ENCODE measurements around the gene KNDC1.
"Not testable (repeated sequence)": the region's sequence is repeated elsewhere in the genome, so short reads cannot be mapped to it uniquely, and the experiment has no call there.

KNDC1 gene

GRCh38 chr10:133213641-133214467 is 53.8 kb downstream of the KNDC1 start:
- FAIRE-seq: no peak
- DNase-seq (ENCODE audit: extremely low spot score, insufficient read length, low read depth): no peak

DNA sequence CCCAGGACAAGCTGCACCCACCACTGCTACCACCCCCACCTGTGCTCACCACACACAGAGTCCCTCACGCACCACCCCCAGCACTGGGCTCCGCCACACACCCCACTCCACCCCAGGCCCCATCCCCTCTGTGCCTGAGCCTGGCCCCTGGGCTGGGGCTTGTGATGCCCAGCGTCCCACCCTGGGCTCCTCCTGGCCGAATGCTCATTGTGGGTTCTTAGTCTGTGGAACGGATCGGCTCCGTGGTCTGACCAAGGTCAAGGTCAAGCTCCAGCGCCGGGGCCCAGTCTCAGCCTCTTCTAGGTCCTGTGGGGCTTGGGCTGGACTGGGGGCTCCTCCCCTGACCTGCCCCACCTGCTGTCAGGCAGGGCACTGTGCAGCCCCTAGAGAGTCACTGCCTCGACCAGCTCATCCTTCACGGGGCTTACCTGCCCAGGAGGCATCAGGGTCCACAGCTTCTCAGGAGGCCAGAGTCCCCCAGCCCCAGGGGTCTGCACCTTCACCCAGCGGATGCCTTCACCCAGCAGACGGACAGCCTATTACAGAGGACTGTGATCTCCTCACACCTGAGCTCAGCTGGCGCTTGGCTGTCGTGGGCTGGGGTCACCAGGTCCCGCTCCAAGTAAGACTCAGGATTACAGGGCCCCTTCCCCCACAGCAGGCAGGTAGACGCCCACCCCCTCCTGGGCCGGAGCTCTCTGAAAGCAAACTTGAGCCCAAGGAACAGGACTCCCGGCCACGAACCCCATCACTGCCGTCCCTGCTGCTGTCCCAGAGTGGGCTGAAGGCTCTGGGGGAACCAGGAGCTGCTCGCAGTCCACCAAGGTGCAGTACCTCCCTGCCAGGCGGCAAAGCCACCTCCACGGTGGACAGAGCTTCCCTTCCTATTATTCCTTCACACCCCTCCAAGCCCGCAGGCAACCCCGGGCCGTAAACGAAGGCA is 54.7 kb downstream of the KNDC1 start:
- no peak for DNase-seq (ENCODE audit: extremely low spot score, insufficient read length, low read depth)
- FAIRE-seq: no peak

- FAIRE-seq: no peak
Observed at GRCh38 chr10:133215586-133215985, 55.6 kb downstream of the KNDC1 start.

DNA sequence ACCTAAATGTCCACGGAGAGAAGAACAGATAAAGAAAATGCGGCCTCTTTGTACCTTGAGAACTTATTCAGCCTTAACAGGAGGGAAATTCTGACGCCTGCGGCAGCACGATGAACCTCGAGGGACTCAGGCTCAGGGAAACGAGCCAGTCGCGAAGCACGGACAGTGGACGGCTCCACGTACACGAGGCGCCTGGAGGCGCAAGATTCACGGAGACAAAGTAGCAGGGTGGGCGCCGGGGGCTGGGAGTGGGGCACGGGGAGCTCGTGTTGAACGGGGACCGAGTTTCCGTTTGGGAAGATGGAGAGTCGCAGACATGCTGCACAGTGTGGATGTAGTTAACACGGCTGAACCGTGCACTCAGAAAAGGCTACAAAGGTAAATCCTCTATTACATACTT is 56.8 kb downstream of the KNDC1 start:
- no peak for DNase-seq (ENCODE audit: extremely low spot score, insufficient read length, low read depth)
- no peak for FAIRE-seq

More at GRCh38 chr10:133215586-133215985, 55.6 kb downstream of the KNDC1 start:
- DNase-seq (ENCODE audit: extremely low spot score, insufficient read length, low read depth): no peak

DNA sequence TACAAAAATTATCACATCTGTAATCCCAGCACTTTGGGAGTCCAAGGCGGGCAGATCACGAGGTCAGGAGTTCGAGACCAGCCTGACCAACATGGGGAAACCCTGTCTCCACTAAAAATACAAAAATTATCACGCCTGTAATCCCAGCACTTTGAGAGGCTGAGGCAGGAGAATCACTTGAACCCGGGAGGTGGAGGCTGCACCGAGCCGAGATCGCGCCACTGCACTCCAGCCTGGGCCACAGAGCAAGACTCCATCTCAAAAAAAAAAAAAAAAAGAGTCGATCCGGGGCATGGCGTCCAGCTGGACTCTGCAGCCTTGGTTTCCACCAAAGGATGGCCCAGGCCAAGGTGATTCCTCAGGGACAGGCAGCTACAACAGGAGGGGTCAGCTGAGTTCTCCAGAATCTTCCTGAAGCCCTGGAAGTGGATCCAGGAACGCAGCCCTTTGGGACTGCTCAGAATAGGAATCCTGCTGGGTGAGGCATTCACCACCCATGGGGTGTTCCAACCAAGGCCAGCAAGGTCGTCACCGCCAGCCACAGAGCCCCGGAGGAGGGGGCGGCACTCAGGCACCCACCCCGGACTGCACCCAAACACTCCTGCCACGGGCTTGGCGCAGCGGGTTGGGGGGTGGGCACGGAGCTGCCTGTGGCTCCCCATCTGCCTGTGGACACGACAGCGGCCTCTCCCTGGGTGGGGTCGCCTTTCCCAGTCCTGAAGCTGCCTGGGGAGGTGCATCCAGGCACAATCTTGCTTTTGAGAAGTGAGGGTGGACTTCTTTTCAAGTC is 58.0 kb downstream of the KNDC1 start:
- DNase-seq (ENCODE audit: extremely low spot score, insufficient read length, low read depth) (no peak), FAIRE-seq (no peak)

GRCh38 chr10:133218891-133219290 is 58.9 kb downstream of the KNDC1 start:
- no peak for FAIRE-seq
- no peak for DNase-seq (ENCODE audit: extremely low spot score, insufficient read length, low read depth)

- FAIRE-seq (no peak), DNase-seq (ENCODE audit: extremely low spot score, insufficient read length, low read depth) (no peak)
Observed at GRCh38 chr10:133219782-133220181, 59.8 kb downstream of the KNDC1 start.

GRCh38 chr10:133221331-133221730 is 61.3 kb downstream of the KNDC1 start:
- DNase-seq (ENCODE audit: extremely low spot score, insufficient read length, low read depth) (no peak), FAIRE-seq (no peak)

- not testable (repeated sequence) for FAIRE-seq; DNase-seq (ENCODE audit: extremely low spot score, insufficient read length, low read depth)
Observed at GRCh38 chr10:133221756-133222155, 61.7 kb downstream of the KNDC1 start.

DNA sequence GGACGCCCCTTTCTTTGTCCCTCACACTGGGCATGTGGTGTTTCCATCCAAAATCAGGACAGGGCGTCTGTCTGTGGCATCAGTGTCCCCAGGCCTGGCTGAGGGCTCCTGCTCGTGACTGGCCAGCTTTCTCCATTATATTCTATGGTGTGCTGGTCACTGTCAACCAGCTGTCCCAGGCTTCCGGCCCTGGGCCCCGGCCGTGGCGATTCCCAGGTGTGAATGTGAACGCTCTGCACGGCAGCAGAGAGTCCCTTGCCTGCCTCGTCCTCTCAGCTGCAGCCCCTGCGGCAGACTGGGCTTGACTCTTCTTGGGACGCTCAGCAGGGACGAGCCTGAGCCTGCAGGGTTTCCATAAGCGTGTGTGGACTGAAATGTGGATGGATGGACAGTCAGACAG is 64.1 kb downstream of the KNDC1 start:
- DNase-seq (ENCODE audit: extremely low spot score, insufficient read length, low read depth) (no peak), FAIRE-seq (no peak)

DNA sequence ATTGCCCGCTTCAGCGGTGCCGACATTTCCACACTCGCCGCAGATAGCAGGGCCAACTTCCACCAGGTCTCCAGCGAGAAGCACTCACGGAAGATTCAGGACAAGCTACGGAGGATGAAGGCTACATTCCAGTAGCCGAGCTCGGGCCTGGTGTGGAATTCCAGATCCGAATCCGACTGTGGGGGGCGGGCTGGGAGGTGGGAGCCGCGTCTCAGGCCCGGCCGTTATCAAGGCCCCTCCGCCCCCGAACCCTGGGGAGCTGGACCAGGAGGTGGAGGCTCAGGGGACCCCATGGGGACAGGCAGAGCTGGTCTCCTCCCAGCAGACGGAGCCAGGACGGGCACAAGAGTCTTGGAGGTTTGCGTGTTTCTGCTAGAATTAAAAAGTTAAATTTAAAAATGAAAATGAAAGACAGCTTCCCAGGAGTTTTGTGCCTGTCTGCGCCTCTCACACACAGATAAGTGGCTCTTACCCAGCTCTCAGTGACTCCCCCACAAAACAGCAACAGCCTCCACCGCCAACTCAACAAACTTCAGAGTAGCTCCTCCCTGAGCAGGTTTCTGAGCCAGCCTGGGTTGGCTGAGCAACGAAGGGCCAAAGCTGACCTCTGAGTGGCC is 64.8 kb downstream of the KNDC1 start:
- FAIRE-seq (no peak), DNase-seq (ENCODE audit: extremely low spot score, insufficient read length, low read depth) (no peak)

GRCh38 chr10:133225707-133226191 is 65.7 kb downstream of the KNDC1 start:
- DNase-seq (ENCODE audit: extremely low spot score, insufficient read length, low read depth) (no peak), FAIRE-seq (no peak)

DNA sequence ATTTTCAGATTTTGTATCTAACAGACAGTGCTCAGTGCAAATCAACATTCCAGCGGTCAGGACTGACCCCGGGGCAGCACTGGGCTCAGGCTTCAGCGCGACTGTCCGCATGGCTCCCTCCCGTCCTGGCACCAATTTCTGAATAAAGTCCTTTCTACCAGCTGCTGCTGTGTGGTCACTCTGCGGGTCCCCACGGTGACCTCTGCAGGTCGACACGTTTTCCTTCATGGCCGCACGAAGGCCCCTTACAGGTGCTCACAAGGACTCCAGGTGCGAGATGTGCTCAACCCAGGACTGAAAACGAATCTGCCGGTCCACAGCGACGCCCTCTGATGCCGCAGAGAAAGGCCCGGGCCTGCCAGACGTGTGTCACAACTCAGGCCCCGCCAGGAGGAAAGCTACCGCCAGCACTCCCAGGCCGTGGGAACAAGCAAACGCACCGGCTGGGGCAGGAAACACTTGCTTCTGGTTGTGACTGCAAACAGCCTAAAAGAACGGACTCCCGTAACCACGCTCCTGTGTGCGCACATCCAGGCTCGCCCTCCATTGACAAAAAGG is 66.3 kb downstream of the KNDC1 start:
- DNase-seq (ENCODE audit: extremely low spot score, insufficient read length, low read depth) (no peak), FAIRE-seq (no peak)

DNA sequence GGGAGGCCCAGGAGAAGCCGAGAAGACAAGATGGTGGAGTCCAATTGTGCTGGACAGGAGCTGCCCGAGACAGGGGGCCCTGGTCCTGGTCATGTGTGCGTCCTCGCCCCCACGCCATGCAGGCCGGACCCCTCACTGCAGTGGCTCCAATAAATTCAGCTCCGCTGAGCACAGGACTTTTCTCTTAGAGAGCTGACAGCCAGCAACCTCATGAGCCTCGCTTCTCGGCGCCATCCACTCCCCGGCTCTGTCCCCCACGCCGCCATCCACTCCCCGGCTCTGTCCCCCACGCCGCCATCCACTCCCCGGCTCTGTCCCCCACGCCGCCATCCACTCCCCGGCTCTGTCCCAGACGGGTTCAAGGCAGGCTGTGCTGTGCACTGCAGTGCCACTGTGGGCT is 67.2 kb downstream of the KNDC1 start:
- FAIRE-seq: no peak
- no peak for DNase-seq (ENCODE audit: extremely low spot score, insufficient read length, low read depth)

DNA sequence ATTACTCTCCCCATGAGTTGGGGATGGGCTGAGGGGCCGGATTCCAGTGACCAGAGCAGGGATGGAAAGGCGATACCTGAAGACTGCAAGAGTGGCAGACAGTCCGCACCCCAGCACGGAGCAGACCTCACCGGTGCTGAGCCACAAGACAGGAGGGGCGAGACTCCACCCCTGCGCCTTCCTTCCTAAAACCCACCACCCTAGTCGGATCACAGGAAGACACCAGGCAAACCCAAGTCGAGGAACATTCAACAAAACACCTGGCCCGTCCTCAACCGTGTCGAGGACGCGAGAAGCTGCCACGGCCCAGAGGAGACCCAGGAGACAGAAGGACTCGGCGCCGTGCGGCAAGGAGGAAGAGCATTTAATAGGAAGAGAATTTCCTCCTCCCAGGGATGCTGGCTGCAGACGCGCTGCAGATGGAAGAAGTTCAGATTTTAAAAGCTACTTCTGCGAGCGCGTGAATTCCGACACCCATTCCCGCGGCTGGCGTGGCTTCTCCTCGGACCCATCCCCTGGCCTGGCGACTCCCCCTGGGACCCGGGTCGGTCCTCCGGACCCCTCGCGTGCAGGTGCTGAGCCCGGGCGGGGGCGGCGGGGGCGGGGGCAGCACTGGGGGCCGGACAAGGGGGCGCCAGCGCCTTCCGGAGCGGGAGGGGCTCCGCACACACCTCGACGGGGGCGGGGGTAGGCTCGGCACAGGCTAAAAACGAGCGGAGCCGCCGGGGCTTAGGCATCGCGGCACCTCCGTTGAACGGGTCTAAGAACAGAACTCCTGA is 69.4 kb downstream of the KNDC1 start:
- DNase-seq (ENCODE audit: extremely low spot score, insufficient read length, low read depth) (no peak), FAIRE-seq (no peak)

DNA sequence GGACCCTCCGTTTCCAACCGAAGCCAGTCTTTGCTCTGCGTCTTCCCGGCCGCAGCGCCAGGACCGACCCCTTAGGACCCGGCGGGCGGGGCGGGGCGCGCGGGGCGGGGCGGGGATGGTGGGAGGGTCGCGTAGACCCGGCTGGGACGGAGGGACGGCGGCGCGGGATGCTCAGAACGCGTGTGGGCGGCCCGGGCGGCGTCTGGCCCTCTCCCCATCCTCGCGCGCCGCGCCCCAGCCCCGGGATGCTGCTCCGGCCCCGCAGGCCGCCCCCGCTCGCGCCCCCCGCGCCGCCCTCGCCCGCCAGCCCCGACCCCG is 70.0 kb downstream of the KNDC1 start, which contains the start of gene UTF1:
TSS of gene UTF1 (plus strand) at position 174 of the 318 bp plus-strand sequence. CDS start at position 246, 72 bp downstream.
- FAIRE-seq (no peak), DNase-seq (ENCODE audit: extremely low spot score, insufficient read length, low read depth) (no peak)

- DNase-seq (ENCODE audit: extremely low spot score, insufficient read length, low read depth) (no peak), FAIRE-seq (no peak)
Observed at GRCh38 chr10:133230387-133231195, 70.6 kb downstream of the KNDC1 start.
